Vagina (tissue), 2 donors: ENCODE results near the gene KRTAP10-5.

Experiments used
- CTCF ChIP-seq, 3 experiments: fragments of 450-650 bp in 2 of 3; fragments of 200-600 bp in 1 of 3; sonication (generic) in 1 of 3; IDR thresholded peaks; one replicate each; pipeline ENCODE4 v1.5.1; 2017 to 2019; ENCODE audit warnings: antibody characterized with exemption in 3 of 3, mild to moderate bottlenecking in 2 of 3, moderate library complexity in 2 of 3
- POLR2A ChIP-seq, 2 donors: fragments of 450-650 bp; IDR thresholded peaks; one replicate each; pipeline ENCODE4 v1.6.1; 2017; ENCODE audit warnings: antibody characterized with exemption in 2 of 2, mild to moderate bottlenecking in 2 of 2, moderate library complexity in 2 of 2

DNA sequence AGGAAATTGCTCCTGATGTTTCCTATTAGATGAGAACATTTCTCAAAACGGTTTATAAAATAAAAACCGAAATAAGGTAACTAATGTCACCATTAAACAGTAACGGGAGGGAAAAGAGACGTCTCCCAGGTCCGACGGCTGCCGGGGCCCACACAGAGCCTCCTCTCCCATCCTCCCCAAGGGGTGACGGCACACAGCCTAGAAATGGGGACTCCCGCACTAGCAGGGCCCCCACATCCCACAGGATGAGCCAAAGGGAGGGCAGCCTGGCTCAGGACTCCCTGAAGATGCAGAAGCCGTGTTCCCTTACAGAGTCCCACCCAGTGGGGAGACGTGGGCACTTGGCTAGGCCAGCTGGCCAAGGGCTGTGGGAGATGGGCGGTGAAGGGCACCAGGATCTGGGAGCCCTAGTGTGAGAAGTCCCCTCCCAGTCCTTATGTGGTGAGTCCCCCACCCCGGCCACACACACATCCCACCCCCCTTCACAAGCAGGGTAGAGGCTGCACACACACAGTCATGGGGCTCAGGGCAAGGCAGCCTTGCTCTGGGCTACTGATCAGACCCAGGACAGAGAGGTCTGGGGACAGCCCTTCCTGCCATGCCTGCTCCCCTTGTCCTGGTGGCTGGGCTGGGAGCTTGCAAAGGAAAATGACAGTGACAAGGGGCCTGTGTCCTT is 25.1 kb downstream of the KRTAP10-5 start:
- TF ChIP-seq POLR2A (IDR thresholded peaks at IDR 0.05) (no peak), CTCF (IDR thresholded peaks at IDR 0.05) (no peak)
